ENCODE results near the gene WWC1.

WWC1 gene

GRCh38 chr5:168291342-168291963 is at the start of gene WWC1:
WWC1 (plus strand) TSS chr5:168291645; CDS start chr5:168292153, 508 bp downstream.
- ChIA-PET CTCF (interaction anchor here (0.6 to 1.4 kb wide), 8 partner anchors 28 to 167 kb away, joined by 3 to 9 read pairs (median 4); no protein-coding TSS in a partner anchor), POLR2A (ENCODE audit: low non-redundant PET) (interaction anchor here (0.6 to 1.0 kb wide), 2 partner anchors 31 to 116 kb away, joined by 3 read pairs; no protein-coding TSS in a partner anchor)
- peak; percentile 82 for DNase-seq (ENCODE audit: low spot score)
- peak within 1 kb of the TSS; percentile 29 for H3K27ac ChIP-seq
- peak; percentile 46 for TF ChIP-seq CTCF (conservative IDR thresholded peaks at IDR 0.05; ENCODE audit: low read depth)

- no peak for TF ChIP-seq CTCF (conservative IDR thresholded peaks at IDR 0.05; ENCODE audit: low read depth)
- H3K27ac ChIP-seq = no peak overlapping the region
- ChIA-PET POLR2A (ENCODE audit: low non-redundant PET) (no interaction called here), CTCF (interaction anchor here (0.6 kb wide), 1 partner anchor 31 kb away, joined by 5 read pairs; no protein-coding TSS in a partner anchor)
- DNase-seq (ENCODE audit: low spot score) = no peak
These were observed 46.4 kb upstream of the WWC1 start for GRCh38 chr5:168244838-168245559.

GRCh38 chr5:168249923-168250322 is 41.5 kb upstream of the WWC1 start:
- CTCF ChIA-PET = no interaction called here

GRCh38 chr5:168251259-168251658 is 40.2 kb upstream of the WWC1 start:
- no peak overlapping the region for H3K27ac ChIP-seq
- TF ChIP-seq CTCF (conservative IDR thresholded peaks at IDR 0.05; ENCODE audit: low read depth) = no peak
- DNase-seq (ENCODE audit: low spot score) = no peak
- POLR2A ChIA-PET (ENCODE audit: low non-redundant PET) = no interaction called here
- CTCF ChIA-PET = no interaction called here

More at GRCh38 chr5:168249923-168250322, 41.5 kb upstream of the WWC1 start:
- POLR2A ChIA-PET (ENCODE audit: low non-redundant PET) = no interaction called here
- TF ChIP-seq CTCF (conservative IDR thresholded peaks at IDR 0.05; ENCODE audit: low read depth) = no peak
- H3K27ac ChIP-seq = no peak overlapping the region
- DNase-seq (ENCODE audit: low spot score) = no peak

GRCh38 chr5:168254013-168254693 is 37.3 kb upstream of the WWC1 start:
- POLR2A ChIA-PET (ENCODE audit: low non-redundant PET) = no interaction called here
- CTCF ChIA-PET = no interaction called here
- DNase-seq (ENCODE audit: low spot score) = no peak
- H3K27ac ChIP-seq = no peak overlapping the region
- no peak for TF ChIP-seq CTCF (conservative IDR thresholded peaks at IDR 0.05; ENCODE audit: low read depth)
